ENCODE data around the gene ZNF790.

GRCh38 chr19:36838784-36839324 lies 667 bp upstream of the ZNF790 start:
- no peak for TF ChIP-seq EZH2phosphoT487 (IDR thresholded peaks at IDR 0.05; ENCODE audit: borderline replicate concordance)
- TF ChIP-seq CTCF (conservative IDR thresholded peaks at IDR 0.05; ENCODE audit: low read length), result no peak
